GM03348 (cell line): ENCODE data around the gene NADK2.
"Not testable (repeated sequence)": the region's sequence is repeated elsewhere in the genome, so short reads cannot be mapped to it uniquely, and the experiment has no call there.

Experiments
- DNase-seq: peaks from one replicate; pipeline ENCODE4 v3.0.0; 2012; ENCODE audit warnings: low spot score

The NADK2 gene

DNA sequence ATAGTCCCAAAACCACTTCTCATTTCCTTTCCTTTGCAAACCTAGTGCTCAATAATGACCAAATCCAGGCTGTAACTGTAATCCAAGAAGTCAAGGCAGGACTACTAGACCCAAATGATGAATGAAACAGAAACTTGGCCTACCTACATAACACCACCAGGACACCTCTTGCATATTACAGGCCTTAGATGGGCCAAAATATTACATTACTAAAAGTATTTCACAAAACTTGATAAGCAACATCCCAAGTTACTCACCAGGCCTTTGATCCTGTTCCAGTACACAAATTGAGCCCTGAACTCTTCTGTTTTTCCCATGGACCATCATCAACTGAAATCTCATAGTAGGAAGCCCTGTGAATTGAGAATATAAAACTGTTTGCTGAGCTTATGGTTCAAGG is 34.8 kb downstream of the NADK2 start:
- DNase-seq, result no peak

- no peak for DNase-seq
Observed at GRCh38 chr5:36205329-36205728, 36.4 kb downstream of the NADK2 start.

DNA sequence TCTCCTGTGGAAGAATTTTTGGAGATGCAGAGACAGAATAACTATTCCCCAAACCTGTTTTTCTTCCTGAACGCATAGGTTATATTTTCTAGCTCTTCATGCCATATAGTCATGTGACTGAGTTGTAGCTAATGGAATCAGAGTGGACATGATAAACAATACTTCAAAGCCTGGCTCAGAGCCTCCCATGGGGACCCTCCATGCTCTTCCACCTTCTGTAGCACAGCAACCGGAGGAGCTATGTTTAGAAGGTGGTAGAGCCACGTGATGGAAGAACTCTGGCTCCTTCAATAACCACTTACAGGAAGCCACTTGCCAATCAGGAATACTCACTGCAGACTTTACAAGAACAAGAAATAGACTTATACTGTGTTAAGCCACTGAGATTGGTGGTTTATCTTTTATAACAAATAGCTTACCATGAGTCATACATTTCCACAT is 39.2 kb downstream of the NADK2 start:
- peak; percentile 7 for DNase-seq

DNA sequence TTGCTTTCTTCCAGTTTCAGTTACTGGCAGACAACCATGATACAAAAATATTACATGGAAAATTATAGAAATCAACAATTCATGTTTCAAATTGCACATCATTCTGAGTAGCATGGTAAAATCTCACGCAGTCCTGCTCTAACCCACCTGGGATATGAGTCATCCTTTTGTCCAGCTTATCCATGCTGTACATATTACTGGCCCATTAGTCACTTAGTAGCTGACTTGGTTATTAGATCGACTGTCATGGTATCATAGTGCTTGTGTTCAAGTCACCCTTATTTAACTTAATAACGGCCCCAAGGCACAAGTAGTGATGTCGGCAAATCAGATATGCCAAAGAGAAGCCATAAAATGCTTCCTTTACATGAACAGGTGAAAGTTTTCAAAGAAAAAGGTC is 41.2 kb downstream of the NADK2 start:
- DNase-seq, result no peak

- peak; percentile 9 for DNase-seq
Observed at GRCh38 chr5:36199620-36200019, 42.1 kb downstream of the NADK2 start.

DNA sequence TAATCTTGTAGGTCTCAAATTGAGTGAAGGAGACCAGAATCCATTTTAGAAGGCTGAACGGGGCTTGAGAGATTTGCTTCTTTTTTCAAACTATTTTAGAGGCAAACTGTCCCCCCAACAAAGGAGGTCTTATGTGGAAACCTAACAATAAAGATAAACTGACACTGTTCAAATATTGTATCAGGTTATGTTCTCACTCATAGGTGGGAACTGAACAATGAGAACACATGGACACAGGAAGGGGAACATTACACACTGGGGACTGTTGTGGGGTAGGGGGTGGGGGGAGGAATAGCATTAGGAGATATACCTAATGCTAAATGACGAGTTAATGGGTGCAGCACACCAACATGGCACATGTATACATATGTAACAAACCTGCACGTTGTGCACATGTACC is 42.9 kb downstream of the NADK2 start:
- not testable (repeated sequence) for DNase-seq

GRCh38 chr5:36198281-36198680 is 43.4 kb downstream of the NADK2 start:
- peak; percentile 22 for DNase-seq

GRCh38 chr5:36193746-36194145 is 48.0 kb downstream of the NADK2 start:
- no peak for DNase-seq

DNA sequence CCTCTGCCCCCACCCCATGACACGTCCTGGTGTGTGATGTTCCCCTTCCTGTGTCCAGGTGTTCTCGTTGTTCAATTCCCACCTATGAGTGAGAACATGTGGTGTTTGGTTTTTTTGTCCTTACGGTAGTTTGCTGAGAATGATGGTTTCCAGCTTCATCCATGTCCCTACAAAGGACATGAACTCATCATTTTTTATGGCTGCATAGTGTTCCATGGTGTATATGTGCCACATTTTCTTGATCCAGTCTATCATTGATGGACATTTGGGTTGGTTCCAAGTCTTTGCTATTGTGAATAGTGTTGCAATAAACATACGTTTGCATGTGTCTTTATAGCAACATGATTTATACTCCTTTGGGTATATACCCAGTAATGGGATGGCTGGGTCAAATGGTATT is 57.3 kb downstream of the NADK2 start:
- DNase-seq, result not testable (repeated sequence)

DNA sequence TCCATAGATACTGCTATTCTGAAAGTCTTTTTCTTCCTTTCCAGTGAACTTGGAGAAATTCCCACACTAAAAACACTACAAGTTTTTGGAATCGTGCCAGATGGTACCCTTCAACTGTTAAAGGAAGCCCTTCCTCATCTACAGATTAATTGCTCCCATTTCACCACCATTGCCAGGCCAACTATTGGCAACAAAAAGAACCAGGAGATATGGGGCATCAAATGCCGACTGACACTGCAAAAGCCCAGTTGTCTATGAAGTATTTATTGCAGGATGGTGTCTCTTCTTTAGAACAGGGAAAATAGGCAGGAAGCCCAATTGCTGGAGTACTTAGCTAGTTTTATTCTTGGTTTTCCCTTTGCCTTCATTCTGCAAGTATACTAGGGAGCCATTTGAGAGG is 60.0 kb downstream of the NADK2 start:
- no peak for DNase-seq

- DNase-seq, result no peak
Observed at GRCh38 chr5:36180556-36181350, 61.0 kb downstream of the NADK2 start.

GRCh38 chr5:36179950-36180349 is 61.8 kb downstream of the NADK2 start:
- DNase-seq, result no peak

DNA sequence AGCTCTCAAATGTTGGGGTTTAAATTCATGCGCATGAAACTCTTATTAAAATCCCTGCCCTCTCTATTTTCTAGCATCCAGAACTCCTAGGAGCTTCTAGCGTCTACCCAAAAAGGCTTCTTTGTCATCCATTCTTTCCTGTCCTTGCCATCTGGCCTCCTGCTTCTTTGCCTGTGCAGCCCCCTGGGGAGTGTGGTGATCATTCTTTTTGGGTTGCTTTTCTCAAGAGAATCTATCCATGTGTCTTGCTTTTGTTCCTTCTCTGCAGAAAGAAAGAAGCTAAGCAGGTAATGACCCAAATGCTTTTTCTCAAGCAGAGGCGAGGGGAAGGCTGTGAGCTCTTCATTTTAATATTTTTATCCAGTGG is 63.2 kb downstream of the NADK2 start:
- DNase-seq, result no peak

DNA sequence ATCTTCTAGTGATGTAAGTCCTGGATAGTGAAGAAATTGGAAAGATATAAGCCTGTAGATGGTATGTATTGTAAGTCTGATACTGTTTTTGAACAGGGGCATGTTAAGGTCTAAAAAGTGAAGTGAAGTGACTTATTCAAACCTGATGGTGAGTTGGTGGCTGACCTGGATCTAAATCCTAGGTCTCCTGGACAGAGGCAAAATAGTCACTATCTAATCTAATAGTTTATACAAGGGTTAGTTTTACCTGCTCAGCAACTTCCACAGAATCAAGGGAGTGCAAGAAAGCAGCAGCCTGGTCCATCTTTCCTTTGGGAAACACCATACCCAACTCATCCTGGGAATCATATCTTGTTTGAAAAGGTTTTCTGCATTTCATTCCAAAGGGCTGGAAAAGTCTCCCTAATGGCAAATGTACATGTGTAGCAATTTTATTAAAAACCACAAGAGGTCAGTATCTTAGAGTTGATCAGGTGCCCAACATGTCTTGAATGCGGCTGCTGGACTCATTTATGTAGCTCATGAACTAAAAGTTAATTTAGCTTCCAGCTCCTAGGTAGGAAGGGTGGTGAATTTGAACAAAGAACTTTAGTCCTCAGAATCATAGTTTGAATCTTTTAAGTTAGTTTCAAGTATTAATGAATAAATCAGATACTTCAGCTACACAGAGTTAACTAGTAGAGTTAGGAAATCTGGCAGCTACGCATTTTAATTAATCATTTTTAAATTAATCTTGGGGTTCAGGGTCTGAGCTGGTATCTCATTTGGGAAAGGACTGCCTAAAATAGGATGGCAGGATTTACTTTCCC is 63.8 kb downstream of the NADK2 start:
- DNase-seq, result peak; percentile 44

DNA sequence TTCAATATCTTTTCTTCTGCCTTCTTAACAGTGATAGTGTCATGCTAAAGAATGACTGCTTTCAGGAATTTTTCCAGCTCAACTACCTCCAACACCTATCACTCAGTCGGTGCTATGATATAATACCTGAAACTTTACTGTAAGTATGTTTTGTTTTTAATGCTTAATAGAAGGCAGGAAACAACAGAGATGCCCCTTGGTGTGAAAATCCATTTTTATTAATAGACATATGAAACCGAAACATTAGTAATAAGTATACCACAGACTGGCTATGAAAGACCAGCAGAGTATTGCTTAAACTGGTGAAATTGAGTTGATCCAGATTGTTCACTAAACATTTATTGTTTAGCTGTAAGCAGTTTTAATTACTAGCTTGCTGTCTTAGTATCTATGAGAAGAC is 64.6 kb downstream of the NADK2 start:
- no peak for DNase-seq

DNA sequence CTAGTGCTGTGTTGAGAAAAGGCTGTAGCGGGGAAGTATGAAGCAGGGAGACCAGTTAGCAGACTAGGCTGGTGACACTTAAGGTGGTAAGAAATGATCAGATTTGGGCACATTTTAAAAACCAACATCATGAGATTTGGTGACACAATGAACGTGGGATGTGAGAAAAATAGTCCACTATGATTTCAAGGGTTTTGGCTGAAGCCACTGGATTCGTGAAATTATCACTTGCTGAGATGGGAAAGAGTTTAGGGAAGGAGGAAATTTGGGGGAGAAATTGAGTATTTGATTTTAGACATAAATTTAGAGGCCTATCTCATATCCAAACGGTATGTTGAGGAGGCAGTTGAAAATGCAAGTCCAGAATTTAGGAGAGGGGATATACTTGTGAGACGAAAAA is 66.7 kb downstream of the NADK2 start:
- DNase-seq, result no peak

DNA sequence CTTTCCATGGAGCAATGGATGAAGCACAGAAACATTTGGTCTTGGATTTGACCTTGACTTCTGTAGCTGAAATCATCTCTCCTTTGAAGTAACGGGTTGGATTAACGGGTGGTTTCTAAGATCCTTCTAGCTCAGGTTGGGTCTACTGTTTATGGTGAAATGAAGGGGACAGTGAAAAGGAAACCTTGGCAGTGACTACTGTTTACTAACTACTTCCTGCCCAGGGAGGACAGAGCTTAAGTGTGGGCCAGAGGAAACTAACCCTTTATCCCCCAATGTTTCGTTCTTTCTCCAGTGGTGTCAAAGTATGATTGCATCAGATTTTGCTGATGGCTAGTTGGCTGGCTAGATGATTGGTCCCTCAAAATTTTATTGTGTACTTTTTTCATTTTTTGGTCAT is 67.6 kb downstream of the NADK2 start:
- DNase-seq, result no peak

GRCh38 chr5:36173426-36173825 is 68.3 kb downstream of the NADK2 start:
- DNase-seq, result no peak

DNA sequence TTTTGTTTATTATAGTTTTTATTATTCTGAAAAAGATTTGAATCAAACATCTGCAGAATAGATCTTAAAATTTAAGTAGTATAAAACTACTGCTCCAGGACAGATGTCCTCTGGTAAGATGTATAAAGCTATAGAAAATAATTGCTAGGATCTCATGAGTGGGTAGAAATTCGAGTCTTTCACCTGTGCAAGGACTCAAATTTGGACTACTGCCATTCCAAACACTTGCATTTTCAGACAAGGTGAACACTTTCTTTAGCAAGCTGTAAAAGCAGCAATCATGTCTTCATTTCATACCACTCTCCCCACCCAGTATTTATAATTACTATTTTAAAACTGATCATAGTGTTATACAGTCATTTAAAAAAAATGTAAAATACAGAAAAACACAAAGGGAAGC is 69.1 kb downstream of the NADK2 start:
- no peak for DNase-seq

DNA sequence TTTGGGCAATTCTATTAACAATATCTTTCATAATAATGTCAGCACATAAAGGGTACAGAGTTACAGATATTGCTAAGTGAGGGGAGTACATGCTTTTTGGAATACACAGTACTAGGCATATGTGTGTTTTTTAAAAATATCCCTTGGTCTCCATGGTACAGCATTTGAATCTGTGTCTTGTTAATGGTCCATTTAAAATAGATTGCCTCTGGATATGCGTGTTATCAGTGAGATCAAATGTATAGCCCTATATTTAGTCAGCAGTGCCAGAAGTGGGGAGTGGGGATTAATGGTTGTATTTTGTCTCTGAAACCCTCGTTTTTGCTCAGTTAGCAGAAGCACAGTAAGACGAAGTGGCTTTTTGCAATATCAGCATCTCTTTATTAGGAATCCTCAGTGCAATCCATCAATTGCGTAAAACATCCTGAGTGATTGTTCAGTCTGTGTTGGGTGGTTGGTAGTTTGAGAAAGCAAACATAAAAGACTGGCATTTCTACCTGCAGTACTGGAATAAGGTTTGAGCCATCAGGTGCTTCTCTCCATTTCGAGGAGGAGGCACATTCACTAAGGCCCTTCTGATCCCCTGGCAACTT is 70.8 kb downstream of the NADK2 start:
- DNase-seq, result no peak

DNA sequence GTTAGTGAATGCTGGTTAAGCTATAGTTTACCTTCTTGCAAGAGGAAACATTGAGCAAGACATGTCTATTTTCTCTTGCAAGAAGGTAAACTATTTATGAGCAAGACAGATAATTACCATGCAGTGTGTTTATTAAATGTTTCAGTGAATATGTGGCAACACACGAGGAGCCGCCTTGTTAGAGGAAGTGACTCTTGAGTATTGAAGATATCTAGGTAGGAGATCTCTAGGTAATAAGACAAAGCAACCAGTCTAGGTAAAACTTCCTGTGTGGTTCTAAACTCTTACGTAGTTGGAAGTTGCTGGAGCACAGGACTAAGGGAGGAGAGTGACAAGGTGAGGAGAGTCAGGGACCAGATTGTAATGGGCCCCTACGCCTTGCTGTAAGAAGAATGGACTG is 73.0 kb downstream of the NADK2 start:
- DNase-seq, result no peak

DNA sequence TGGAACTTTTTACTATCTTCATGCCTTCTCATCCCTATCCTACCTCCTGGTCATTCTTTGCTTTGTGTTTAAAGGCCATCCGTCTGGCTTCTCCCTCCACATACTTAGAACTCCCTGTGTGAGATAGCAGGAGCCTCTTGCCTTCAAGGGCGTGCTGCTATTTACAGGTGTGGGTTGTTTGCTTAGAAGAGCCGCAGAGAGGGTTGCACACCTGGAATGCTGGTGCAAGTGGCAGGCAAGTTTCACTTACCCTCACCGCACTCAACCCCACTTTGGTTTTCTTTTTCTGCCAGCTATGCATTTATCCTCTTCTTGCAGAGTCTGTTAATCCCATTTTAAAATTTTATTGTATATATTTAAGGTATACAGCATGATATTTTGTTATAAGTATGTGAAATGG is 77.3 kb downstream of the NADK2 start:
- no peak for DNase-seq

DNA sequence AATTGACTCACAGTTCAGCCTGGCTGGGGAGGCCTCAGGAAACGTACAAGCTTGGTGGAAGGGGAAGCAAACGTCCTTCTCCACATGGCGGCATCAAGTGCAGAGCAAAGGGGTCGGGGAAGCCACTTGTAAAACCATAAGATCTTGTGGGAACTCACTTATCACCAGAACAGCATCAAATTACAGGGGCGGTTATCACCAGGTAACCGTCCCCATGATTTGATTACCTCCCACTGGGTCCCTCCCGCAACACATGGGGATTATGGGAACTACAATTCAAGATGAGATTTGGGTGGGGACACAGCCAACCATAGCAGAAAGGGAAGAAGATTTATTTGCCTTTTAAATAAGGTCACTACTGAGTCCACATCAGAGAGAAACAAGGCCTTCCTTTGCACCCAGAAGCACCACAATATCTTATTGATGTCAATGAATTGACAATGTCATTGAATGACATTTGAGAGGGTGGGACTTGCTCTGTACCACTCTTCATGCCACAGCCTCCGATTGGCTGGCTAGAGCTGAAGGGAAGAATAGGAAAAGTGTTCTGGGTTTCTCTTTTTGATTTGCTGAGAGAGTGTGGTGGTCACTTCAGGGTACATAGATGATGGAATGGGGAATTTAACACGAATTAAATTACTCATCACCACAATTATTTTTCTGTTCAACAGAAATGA is 78.8 kb downstream of the NADK2 start:
- no peak for DNase-seq
